ENCODE data around the gene HLCS.

GRCh38 chr21:37005548-37006485 is 39.3 kb upstream of the HLCS start:
- TF ChIP-seq POLR2A (IDR thresholded peaks at IDR 0.05), result no peak
- TF ChIP-seq, protein P1, sequence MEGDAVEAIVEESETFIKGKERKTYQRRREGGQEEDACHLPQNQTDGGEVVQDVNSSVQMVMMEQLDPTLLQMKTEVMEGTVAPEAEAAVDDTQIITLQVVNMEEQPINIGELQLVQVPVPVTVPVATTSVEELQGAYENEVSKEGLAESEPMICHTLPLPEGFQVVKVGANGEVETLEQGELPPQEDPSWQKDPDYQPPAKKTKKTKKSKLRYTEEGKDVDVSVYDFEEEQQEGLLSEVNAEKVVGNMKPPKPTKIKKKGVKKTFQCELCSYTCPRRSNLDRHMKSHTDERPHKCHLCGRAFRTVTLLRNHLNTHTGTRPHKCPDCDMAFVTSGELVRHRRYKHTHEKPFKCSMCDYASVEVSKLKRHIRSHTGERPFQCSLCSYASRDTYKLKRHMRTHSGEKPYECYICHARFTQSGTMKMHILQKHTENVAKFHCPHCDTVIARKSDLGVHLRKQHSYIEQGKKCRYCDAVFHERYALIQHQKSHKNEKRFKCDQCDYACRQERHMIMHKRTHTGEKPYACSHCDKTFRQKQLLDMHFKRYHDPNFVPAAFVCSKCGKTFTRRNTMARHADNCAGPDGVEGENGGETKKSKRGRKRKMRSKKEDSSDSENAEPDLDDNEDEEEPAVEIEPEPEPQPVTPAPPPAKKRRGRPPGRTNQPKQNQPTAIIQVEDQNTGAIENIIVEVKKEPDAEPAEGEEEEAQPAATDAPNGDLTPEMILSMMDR (IDR thresholded peaks at IDR 0.05), result no peak

All from body of pancreas (tissue), 4 donors.